GM12873 (cell line): ENCODE data around the gene ATP9A.

Experiments used
- TF ChIP-seq, protein P1 (sequence below): IDR thresholded peaks from 2 replicates; pipeline ENCODE4 v1.5.1; 2012; ENCODE audit warnings: low read depth, mild to moderate bottlenecking, moderate library complexity, low read length, control low read depth; ENCODE audit not compliant: insufficient read depth; ENCODE audit errors: missing control alignments

ATP9A gene

DNA sequence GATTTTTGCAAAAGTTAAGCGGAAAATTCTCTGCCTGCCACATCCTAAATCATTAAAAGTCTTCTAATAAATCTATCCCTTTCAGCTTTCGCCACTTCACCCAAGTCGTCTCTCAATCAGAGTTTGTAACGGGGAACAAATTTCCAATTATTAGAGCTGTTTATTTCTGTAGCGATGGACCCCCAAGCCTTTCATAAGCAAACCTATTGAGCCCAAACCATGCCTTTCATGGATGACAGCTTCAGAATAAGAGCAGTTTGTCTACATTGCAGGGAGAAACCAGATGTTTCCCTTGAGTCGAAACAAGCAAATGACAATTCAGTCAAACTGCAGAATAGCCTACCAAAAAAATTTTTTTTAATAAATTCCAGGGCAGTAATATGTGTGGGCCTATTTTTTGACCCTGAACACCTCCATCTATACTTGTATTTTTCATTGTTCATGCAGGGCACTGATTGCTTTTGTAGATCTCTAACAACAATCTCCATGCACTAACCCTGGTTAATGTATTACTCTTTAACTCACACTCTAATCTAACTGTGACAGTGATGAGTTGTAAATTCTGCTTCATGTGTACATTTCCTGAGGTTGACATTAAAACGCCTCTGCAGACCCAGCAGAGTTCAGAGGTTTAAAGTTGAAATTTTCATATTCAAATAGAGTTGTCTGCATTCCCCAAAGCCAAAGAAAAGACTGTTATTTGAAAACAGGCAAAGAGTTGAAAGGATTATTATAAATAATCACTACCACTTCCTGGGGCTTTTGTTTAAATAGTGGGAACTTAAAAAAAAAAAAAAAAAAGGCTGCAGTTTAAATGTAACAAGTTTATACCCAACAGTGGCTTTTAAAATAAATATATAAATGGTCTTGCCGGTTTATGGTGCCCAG, 64.5 kb downstream of the ATP9A start:
- TF ChIP-seq, protein P1, sequence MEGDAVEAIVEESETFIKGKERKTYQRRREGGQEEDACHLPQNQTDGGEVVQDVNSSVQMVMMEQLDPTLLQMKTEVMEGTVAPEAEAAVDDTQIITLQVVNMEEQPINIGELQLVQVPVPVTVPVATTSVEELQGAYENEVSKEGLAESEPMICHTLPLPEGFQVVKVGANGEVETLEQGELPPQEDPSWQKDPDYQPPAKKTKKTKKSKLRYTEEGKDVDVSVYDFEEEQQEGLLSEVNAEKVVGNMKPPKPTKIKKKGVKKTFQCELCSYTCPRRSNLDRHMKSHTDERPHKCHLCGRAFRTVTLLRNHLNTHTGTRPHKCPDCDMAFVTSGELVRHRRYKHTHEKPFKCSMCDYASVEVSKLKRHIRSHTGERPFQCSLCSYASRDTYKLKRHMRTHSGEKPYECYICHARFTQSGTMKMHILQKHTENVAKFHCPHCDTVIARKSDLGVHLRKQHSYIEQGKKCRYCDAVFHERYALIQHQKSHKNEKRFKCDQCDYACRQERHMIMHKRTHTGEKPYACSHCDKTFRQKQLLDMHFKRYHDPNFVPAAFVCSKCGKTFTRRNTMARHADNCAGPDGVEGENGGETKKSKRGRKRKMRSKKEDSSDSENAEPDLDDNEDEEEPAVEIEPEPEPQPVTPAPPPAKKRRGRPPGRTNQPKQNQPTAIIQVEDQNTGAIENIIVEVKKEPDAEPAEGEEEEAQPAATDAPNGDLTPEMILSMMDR, result no peak

DNA sequence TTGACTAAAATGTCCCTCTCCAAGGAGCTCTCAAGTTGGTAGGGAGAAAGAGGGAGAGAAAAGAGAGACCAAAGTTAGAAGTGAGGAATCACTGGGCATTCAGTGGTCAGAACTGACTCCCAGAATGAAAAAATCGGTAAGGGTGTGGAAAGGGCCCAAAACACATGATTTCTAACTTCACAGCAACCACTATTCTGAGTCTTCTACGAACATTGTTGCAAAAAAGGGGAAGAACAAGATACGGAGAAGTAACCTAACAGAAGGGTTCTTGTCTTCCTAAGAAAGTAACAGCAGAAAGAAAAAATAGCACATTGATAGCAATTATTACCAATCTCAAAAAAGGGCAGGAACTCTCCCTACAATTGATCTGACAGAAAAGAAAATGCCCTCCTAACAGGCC, 65.6 kb downstream of the ATP9A start:
- TF ChIP-seq, protein P1, result no peak

GRCh38 chr20:51700809-51701285, 67.3 kb downstream of the ATP9A start:
- TF ChIP-seq, protein P1, result peak; percentile 84

GRCh38 chr20:51698252-51698651, 69.9 kb downstream of the ATP9A start:
- TF ChIP-seq, protein P1, result no peak

GRCh38 chr20:51697096-51697826, 70.9 kb downstream of the ATP9A start:
- TF ChIP-seq, protein P1, result no peak

- TF ChIP-seq, protein P1, result no peak
These were observed 71.7 kb downstream of the ATP9A start for GRCh38 chr20:51696304-51697071.
